Activated naive CD8-positive, alpha-beta T cell (primary cell): ENCODE data around the gene MED25.

Experiments
- H3K27ac Mint-ChIP-seq: one replicate; pipeline ENCODE4 v1.8.0; 2021; ENCODE audit warnings: mixed read lengths
- H3K27me3 Mint-ChIP-seq: one replicate; pipeline ENCODE4 v1.8.0; 2021; ENCODE audit warnings: mixed read lengths
- H3K36me3 Mint-ChIP-seq: one replicate; pipeline ENCODE4 v1.8.0; 2021; ENCODE audit warnings: mixed read lengths
- H3K4me1 Mint-ChIP-seq: one replicate; pipeline ENCODE4 v1.8.0; 2021; ENCODE audit warnings: low read depth, mixed read lengths
- H3K4me3 Mint-ChIP-seq: one replicate; pipeline ENCODE4 v1.8.0; 2021; ENCODE audit warnings: mild to moderate bottlenecking, mixed read lengths
- H3K9me3 Mint-ChIP-seq: one replicate; pipeline ENCODE4 v1.8.0; 2021; ENCODE audit warnings: low read depth, mixed read lengths

The MED25 gene

DNA sequence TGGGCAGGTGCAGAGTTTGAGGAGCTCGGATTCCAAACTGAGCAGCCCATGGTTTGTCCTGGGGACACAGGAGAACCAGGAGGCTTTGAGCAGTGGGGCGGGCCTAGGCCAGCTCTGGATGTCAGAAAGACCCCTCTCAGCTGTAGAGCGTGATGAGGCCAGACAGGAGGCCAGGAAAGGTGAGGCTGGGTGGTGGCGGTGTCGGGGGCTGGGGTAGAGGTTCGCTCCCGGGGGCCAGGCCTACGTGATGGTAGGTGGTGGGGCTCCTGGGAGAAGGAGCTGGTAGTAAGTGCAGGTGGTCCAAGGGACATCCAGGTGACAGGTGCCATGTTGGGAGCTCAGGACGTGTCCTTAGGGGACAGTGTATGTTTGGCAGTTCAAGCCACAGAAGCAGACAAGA lies 19.3 kb downstream of the MED25 start:
- Mint-ChIP-seq H3K4me3 (no peak overlapping the region), H3K27ac (no peak overlapping the region), H3K4me1 (no peaks in the 10 kb centered on the region), H3K27me3 (no peaks in the 10 kb centered on the region), H3K9me3 (no peaks in the 10 kb centered on the region), H3K36me3 (peaks cover 8% of the 10 kb centered on the region)

DNA sequence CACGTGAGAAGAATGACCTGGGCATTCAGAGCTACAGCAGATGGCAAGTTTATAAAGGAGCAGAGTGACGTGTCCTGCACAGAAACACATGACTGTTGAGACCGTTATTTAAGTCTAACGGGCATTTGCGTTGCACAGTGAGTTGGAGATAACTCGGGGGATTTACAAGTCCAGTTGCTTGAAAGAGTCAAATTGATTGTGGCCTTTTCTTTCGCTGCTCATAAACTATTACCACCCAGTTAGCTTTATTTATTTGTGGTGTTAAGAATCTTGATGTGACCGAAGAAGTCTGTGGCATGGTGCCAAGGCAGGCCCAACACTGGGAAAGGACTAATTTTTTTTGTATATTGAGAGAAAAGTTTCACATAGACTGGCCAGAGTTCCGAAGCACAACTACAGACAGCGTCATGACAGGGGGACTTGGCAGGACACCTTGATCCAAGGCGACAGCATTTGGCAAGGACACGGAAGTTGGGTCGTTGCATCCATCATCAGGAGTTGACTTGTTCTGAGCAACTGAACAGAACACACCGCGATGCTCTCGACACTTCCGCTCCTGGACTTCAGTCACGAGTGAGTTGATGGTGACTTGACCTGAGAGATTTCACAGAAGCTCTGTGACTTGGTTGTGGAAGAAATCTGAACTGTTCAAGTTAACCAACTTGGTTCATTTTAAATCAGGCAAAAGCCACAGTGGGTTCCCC lies 20.9 kb downstream of the MED25 start:
- no peaks in the 10 kb centered on the region for H3K4me1 Mint-ChIP-seq
- no peaks in the 10 kb centered on the region for H3K9me3 Mint-ChIP-seq
- no peak overlapping the region for H3K4me3 Mint-ChIP-seq
- H3K27me3 Mint-ChIP-seq = no peaks in the 10 kb centered on the region
- no peak overlapping the region for H3K27ac Mint-ChIP-seq
- peaks cover 8% of the 10 kb centered on the region for H3K36me3 Mint-ChIP-seq

DNA sequence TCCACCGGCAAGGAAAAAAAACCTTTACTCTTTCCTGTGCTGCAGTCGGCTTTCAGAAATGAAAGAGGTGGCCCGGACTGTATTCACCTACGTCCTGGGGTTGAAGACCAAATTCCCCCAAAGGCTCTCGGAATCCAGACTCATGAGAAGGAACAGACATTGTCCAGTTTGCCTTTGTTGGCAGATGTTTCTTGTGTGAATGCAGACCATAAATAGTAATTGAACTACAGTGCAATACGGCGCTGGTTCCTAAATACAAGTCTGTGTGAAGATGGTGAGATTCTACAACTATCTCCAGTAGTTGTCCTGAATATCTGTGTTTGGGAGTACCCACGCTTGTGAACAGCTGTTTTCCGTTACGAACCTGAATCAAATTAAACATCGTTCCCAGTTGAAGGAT lies 21.6 kb downstream of the MED25 start:
- peaks cover 8% of the 10 kb centered on the region for H3K36me3 Mint-ChIP-seq
- no peak overlapping the region for H3K4me3 Mint-ChIP-seq
- H3K27ac Mint-ChIP-seq = no peak overlapping the region
- H3K4me1 Mint-ChIP-seq = no peaks in the 10 kb centered on the region
- H3K9me3 Mint-ChIP-seq = no peaks in the 10 kb centered on the region
- no peaks in the 10 kb centered on the region for H3K27me3 Mint-ChIP-seq

DNA sequence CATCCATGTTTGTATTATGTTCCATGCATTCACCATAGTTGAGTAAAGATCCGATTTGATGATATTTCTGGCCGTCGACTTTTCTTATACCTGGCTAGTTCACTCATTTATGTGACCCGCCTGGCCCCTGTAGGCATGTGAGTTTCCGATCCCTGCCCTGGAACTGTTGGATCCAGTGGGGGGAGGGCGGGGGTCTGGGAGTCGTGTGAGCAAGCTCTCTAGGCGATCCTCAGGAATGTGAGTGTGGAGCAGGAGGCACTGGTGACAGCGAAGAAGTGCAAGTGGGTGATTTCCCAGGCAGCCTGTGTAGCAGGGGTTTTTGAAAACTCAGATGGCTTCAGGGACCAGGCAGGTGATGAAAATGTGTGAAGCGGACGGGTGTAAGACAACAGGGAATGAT lies 22.2 kb downstream of the MED25 start:
- H3K27me3 Mint-ChIP-seq = no peaks in the 10 kb centered on the region
- H3K4me1 Mint-ChIP-seq = no peaks in the 10 kb centered on the region
- no peak overlapping the region for H3K4me3 Mint-ChIP-seq
- peaks cover 8% of the 10 kb centered on the region for H3K36me3 Mint-ChIP-seq
- H3K9me3 Mint-ChIP-seq = no peaks in the 10 kb centered on the region
- no peak overlapping the region for H3K27ac Mint-ChIP-seq

DNA sequence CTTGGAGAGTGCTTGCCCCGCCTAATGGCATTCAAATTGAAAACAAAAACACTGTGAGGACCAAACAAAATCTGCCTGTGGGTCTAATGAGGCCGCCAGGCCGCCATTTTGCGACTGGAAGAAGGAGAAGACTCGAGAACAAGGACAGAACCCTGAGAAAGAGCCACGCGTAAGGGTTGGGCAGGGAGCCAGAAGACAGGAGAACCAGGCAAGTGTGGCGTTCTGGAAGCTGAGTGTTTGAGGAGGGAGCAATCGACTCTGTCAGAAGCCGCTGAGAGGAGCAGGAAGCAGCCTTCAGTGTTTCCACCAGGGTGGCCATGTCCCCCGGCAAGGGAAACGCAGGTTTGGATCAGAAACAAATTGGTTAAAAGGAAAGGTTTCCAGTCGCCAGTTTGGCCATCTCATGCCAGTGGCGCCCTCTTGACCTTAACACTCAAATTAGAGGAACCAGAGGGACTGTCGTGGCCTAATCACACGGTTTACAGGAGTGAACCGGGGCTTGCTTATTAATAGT lies 22.7 kb downstream of the MED25 start:
- no peaks in the 10 kb centered on the region for H3K9me3 Mint-ChIP-seq
- H3K27me3 Mint-ChIP-seq = no peaks in the 10 kb centered on the region
- H3K4me3 Mint-ChIP-seq = no peak overlapping the region
- no peaks in the 10 kb centered on the region for H3K4me1 Mint-ChIP-seq
- no peak overlapping the region for H3K27ac Mint-ChIP-seq
- H3K36me3 Mint-ChIP-seq = peaks cover 8% of the 10 kb centered on the region

DNA sequence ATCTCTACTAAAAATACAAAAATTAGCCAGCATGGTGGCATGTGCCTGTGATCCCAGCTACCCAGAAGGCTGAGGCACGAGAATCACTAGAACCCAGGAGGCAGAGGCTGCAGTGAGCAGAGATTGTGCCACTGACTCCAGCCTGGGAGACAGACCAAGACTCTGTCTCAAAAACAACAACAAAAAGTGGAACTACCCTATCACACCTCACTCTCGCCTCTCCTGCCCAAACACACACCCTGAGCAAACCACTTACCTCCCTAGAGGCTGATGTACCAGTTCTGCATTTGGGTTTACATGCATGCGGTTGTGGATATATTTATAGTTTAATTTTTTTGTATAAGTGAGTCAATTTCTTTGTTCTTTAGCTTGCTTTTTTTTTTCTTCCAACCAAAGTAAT lies 25.2 kb downstream of the MED25 start:
- Mint-ChIP-seq H3K4me3 (no peak overlapping the region), H3K27ac (no peak overlapping the region), H3K36me3 (peaks cover 7% of the 10 kb centered on the region), H3K27me3 (no peaks in the 10 kb centered on the region), H3K4me1 (peaks cover 4% of the 10 kb centered on the region), H3K9me3 (no peaks in the 10 kb centered on the region)

DNA sequence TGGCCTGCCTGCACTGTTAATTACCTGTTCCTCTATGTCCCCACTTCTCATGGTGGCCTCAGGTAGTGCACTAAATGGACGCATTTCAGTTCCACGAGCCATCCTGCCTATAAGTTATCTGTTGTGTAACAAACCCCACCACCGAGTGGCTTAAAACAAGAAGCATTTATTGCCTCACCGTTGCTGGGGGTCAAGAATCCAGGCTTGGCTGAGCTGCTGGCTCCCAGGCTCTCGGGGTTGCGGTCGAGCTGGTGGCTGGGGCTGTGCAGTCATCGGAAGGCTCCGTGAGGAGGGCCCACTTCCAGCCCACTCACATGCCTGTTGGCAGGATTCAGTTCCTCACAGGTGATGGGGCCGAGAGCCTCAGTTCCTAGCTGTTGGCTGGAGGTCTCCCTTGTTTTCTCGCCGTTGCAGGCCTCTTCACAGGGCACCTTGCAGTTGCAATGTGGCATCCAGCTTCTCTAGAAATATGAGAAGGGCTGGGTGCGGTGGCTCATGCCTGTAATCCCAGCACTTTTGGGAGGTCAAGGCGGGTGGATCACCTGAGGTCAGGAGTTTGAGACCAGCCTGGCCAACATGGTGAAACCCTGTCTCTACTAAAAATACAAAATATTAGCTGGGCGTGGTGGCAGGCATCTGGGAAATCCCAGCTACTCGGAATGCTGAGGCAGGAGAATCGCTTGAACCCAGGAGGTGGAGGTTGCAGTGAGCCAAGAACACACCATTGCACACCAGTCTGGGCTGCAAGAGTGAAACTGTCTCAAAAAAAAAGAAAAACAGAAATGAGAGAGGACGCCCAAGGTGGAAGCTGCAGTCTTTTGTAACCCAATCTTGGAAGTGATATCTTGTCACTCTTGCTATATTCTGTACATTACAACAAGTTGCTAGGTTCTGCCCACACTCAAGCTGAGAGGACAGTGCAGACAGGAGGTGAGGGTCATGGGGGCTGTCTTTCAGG lies 26.3 kb downstream of the MED25 start:
- H3K4me1 Mint-ChIP-seq = peaks cover 14% of the 10 kb centered on the region
- no peaks in the 10 kb centered on the region for H3K27me3 Mint-ChIP-seq
- H3K4me3 Mint-ChIP-seq = no peak overlapping the region
- H3K36me3 Mint-ChIP-seq = peaks cover 2% of the 10 kb centered on the region
- H3K9me3 Mint-ChIP-seq = peaks cover 3% of the 10 kb centered on the region
- no peak overlapping the region for H3K27ac Mint-ChIP-seq

DNA sequence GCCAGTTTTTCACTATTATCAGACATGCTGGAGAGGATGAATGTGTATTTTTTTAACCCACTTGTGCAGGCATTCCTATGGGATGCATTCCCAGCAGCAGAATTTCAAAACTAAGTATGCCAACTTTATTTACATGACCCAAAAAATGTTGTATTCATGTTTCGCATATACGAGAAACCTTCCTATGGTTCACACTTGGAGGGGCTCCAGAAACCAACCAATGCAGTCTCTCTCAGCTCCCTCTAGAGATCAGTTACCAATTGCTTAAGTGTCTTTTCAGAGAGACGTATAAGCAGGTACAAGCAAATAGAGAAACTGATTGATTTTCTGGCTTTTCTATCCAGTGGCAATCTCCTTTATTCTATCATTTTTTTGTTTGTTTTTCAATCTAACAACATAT lies 27.3 kb downstream of the MED25 start:
- H3K4me1 Mint-ChIP-seq = peaks cover 21% of the 10 kb centered on the region
- H3K4me3 Mint-ChIP-seq = no peak overlapping the region
- H3K36me3 Mint-ChIP-seq = no peaks in the 10 kb centered on the region
- H3K27me3 Mint-ChIP-seq = no peaks in the 10 kb centered on the region
- H3K27ac Mint-ChIP-seq = no peak overlapping the region
- H3K9me3 Mint-ChIP-seq = peaks cover 6% of the 10 kb centered on the region

DNA sequence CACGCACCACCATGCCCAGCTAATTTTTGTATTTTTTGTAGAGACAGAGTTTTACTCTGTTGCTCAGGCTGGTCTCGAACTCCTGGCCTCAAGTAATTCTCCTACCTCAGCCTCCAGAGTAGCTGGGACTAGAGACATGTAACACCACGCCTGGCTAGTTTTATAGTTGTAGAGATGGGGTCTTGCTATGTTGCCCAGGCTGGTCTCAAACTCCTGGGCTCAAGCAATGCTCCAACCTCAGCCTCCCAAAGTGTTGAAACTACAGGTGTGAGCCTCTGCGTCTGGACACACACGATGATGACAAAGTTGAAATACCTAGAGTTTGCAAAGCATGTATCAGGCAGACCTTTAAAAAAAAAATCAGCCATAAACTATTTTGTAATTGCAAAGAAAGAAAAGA lies 28.3 kb downstream of the MED25 start:
- no peaks in the 10 kb centered on the region for H3K36me3 Mint-ChIP-seq
- H3K27ac Mint-ChIP-seq = no peak overlapping the region
- H3K4me3 Mint-ChIP-seq = no peak overlapping the region
- peaks cover 21% of the 10 kb centered on the region for H3K4me1 Mint-ChIP-seq
- H3K9me3 Mint-ChIP-seq = peaks cover 6% of the 10 kb centered on the region
- H3K27me3 Mint-ChIP-seq = no peaks in the 10 kb centered on the region

DNA sequence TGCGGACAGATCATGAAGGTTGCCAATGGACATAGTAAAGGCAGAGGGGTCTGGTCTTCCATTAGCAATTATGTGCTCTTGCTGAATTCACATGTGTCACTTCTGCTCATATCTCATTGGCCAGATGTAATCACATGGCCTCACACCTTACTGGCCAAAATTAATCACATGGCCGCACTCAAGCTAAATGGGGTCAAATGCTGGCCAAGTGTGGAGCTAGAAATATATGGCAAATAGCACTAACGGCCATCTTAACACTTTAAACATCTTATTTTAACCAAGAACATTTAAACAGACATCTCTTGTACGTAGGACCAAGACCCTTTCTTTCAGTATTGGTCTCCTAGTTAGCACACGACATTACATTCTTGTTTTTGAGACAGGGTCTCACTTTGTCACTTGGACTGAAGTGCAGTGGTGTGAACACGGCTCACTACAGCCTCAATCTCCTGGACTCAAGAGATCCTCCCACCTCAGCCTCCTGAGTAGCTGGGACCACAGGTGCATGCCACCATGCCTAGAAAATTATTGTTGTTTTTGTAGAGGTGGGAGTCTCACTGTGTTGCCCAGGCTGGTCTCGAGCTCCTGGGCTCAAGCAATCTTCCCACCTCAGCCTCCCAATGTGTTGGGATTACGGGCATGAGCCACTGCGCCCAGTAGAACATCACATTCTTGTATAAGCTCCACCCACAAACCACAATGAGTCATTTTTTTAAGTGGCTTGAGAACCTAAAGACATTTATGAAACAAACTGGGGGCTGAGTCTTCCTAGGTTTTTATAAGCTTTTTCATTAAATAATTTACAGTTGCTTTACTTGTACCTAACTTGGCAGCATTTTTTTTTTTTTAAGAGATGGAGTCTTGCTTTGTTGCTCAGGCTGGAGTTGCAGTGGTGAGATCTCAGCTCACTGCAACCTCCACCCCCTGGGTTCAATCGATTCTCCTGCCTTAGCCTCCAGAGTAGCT lies 29.9 kb downstream of the MED25 start:
- Mint-ChIP-seq H3K36me3 (no peaks in the 10 kb centered on the region), H3K27me3 (no peaks in the 10 kb centered on the region), H3K27ac (no peak overlapping the region), H3K4me1 (peaks cover 31% of the 10 kb centered on the region), H3K4me3 (peak overlapping the region; percentile 38), H3K9me3 (peaks cover 6% of the 10 kb centered on the region)

DNA sequence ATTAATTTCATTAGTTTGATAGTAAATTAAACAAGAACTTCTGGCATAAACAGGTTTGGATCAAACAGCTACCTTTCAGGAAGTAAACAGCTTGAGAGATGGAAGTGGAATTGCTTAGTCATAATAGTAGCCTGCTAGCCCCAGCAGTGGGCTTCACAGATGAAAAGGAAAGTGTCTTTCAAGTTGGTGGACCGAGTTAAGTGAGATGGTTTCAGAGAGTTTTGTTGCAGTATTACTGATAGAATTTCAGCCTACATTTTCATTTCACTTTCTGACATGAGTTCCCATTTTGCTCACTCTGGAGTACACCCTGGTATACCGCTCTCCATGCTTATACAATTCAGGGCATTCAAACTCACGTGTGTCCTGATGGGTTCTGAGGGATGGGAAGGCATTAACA lies 30.8 kb downstream of the MED25 start:
- H3K27ac Mint-ChIP-seq = peak overlapping the region; percentile 24
- no peaks in the 10 kb centered on the region for H3K36me3 Mint-ChIP-seq
- H3K4me3 Mint-ChIP-seq = peak overlapping the region; percentile 57
- no peaks in the 10 kb centered on the region for H3K27me3 Mint-ChIP-seq
- H3K4me1 Mint-ChIP-seq = peaks cover 35% of the 10 kb centered on the region
- H3K9me3 Mint-ChIP-seq = peaks cover 6% of the 10 kb centered on the region

DNA sequence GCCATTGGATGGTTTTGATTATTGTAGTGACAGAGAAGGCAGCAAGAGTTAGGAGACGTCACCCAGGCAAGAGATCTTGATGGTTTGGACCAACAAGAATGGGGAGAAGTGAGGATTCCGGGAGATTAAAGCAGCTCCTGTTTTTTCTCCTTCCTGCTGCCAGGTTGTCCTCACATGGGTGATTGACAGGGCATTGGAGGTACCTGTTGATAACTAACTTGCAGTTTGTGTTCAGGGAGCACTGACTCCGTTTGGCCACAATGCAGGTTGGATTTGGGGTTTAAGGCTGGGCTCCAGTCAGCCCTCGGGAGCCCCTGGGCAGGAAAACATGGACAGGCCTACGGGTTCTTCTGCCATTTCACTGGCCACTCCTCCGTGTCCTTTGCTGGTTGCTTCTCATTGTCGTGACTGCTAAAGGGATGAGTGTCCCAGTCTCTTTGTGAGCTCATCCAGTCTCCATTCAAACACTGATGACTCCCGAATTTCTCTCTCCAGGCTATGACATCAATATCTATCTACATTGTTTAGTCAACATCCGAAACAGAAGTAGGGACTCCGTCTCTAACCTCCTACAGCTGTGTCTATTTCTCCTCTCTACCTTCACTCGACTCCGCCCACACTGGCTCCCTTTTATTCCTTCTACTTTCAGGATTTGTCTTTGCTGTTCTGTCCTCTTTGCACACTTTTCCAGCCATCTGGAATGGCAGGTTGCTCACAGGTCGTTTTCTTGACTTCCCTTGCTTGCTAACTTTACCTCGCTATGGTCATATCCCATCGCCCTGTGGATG lies 31.5 kb downstream of the MED25 start:
- peaks cover 35% of the 10 kb centered on the region for H3K4me1 Mint-ChIP-seq
- no peaks in the 10 kb centered on the region for H3K36me3 Mint-ChIP-seq
- peak overlapping the region; percentile 89 for H3K4me3 Mint-ChIP-seq
- H3K27me3 Mint-ChIP-seq = no peaks in the 10 kb centered on the region
- peaks cover 6% of the 10 kb centered on the region for H3K9me3 Mint-ChIP-seq
- peak overlapping the region; percentile 24 for H3K27ac Mint-ChIP-seq

DNA sequence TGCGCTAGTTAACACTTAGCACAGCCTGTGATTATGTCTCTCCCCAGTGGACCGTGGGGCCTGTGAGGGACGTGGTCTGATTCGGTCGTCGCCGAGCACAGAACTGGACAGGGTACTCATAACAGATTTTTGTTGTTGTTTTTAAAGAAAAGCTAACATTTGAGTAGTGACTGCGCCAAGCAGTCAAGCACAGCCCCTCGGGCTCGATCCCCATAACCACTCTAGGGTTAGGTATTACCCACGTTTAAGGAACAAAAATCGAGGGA lies 32.1 kb downstream of the MED25 start:
- Mint-ChIP-seq H3K4me1 (peaks cover 35% of the 10 kb centered on the region), H3K36me3 (no peaks in the 10 kb centered on the region), H3K27me3 (no peaks in the 10 kb centered on the region), H3K4me3 (peak overlapping the region; percentile 89), H3K27ac (no peak overlapping the region), H3K9me3 (peaks cover 6% of the 10 kb centered on the region)
